Measurements from ENCODE around the gene GUCA2A.

Gene GUCA2A

DNA sequence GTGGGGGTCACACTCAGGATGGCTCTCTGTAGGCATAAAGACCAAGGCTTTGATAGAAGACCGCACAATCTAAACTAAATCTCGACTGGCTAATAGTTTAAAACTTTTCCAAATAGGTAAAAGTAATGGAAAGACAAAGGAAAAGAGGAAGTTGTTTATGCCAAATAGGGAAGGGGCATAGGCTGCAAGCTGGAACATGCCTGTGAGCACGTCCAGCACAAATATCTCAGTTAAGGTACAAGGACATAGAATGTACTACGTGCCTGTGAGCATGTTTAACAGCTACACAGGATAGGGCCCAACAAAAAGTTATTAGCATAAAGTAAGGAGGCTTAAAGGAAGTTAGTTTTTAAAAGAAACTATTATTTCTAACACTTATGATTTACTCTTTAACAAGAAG is 27.6 kb upstream of the GUCA2A start:
- TF ChIP-seq, protein P1, sequence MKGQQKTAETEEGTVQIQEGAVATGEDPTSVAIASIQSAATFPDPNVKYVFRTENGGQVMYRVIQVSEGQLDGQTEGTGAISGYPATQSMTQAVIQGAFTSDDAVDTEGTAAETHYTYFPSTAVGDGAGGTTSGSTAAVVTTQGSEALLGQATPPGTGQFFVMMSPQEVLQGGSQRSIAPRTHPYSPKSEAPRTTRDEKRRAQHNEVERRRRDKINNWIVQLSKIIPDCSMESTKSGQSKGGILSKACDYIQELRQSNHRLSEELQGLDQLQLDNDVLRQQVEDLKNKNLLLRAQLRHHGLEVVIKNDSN (IDR thresholded peaks at IDR 0.05) = no peak
- TF ChIP-seq EP300 (IDR thresholded peaks at IDR 0.05; ENCODE audit: borderline replicate concordance) (no peak), FOXM1 (IDR thresholded peaks at IDR 0.05; ENCODE audit: borderline replicate concordance, low read depth) (no peak), RAD21 (IDR thresholded peaks at IDR 0.05; ENCODE audit: low read depth) (no peak), ZBTB7A (IDR thresholded peaks at IDR 0.05; ENCODE audit: low read depth) (no peak), TAF1 (IDR thresholded peaks at IDR 0.05; ENCODE audit: low read depth) (no peak), TEAD4 (IDR thresholded peaks at IDR 0.05) (no peak), CREB1 (IDR thresholded peaks at IDR 0.05; ENCODE audit: low read depth) (no peak), EGR1 (IDR thresholded peaks at IDR 0.05) (no peak), TCF12 (IDR thresholded peaks at IDR 0.05; ENCODE audit: low read depth) (no peak), CEBPB (IDR thresholded peaks at IDR 0.05) (no peak), YY1 (IDR thresholded peaks at IDR 0.05; ENCODE audit: low read depth) (no peak)
- TF ChIP-seq, protein P2, sequence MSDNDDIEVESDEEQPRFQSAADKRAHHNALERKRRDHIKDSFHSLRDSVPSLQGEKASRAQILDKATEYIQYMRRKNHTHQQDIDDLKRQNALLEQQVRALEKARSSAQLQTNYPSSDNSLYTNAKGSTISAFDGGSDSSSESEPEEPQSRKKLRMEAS (IDR thresholded peaks at IDR 0.05) = no peak
- TF ChIP-seq, protein P3, sequence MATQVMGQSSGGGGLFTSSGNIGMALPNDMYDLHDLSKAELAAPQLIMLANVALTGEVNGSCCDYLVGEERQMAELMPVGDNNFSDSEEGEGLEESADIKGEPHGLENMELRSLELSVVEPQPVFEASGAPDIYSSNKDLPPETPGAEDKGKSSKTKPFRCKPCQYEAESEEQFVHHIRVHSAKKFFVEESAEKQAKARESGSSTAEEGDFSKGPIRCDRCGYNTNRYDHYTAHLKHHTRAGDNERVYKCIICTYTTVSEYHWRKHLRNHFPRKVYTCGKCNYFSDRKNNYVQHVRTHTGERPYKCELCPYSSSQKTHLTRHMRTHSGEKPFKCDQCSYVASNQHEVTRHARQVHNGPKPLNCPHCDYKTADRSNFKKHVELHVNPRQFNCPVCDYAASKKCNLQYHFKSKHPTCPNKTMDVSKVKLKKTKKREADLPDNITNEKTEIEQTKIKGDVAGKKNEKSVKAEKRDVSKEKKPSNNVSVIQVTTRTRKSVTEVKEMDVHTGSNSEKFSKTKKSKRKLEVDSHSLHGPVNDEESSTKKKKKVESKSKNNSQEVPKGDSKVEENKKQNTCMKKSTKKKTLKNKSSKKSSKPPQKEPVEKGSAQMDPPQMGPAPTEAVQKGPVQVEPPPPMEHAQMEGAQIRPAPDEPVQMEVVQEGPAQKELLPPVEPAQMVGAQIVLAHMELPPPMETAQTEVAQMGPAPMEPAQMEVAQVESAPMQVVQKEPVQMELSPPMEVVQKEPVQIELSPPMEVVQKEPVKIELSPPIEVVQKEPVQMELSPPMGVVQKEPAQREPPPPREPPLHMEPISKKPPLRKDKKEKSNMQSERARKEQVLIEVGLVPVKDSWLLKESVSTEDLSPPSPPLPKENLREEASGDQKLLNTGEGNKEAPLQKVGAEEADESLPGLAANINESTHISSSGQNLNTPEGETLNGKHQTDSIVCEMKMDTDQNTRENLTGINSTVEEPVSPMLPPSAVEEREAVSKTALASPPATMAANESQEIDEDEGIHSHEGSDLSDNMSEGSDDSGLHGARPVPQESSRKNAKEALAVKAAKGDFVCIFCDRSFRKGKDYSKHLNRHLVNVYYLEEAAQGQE (IDR thresholded peaks at IDR 0.05; ENCODE audit: low read depth) = no peak

DNA sequence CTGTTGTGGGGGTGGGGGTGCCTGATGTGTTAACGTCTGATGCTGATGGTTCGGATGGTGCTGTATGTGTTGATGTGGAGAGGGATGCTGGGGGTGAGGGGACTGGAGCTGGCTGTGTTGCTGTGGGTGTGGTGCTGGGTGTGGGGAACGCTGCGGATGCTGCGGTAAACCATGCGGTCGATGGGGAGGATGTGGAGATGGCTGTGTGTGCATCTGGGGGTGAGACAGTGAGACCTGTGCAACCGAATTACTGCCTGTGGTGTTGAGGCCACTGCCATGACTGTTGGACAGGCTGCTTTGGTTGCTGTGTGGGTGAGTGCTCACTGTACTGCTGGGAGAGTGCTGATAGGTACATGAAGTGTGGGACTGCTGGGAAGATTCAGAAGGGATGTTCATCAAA is 26.8 kb upstream of the GUCA2A start:
- TF ChIP-seq CREB1 (IDR thresholded peaks at IDR 0.05; ENCODE audit: low read depth) (no peak), TCF12 (IDR thresholded peaks at IDR 0.05; ENCODE audit: low read depth) (no peak), NFIC (IDR thresholded peaks at IDR 0.05) (no peak), ZBTB7A (IDR thresholded peaks at IDR 0.05; ENCODE audit: low read depth) (no peak), YY1 (IDR thresholded peaks at IDR 0.05; ENCODE audit: low read depth) (no peak), EP300 (IDR thresholded peaks at IDR 0.05; ENCODE audit: borderline replicate concordance) (no peak), CEBPB (IDR thresholded peaks at IDR 0.05) (no peak), EGR1 (IDR thresholded peaks at IDR 0.05) (no peak), TEAD4 (IDR thresholded peaks at IDR 0.05) (no peak), TAF1 (IDR thresholded peaks at IDR 0.05; ENCODE audit: low read depth) (no peak), RAD21 (IDR thresholded peaks at IDR 0.05; ENCODE audit: low read depth) (no peak), FOXM1 (IDR thresholded peaks at IDR 0.05; ENCODE audit: borderline replicate concordance, low read depth) (no peak)
- TF ChIP-seq, protein P3 (IDR thresholded peaks at IDR 0.05; ENCODE audit: low read depth) = no peak
- TF ChIP-seq, protein P1 (IDR thresholded peaks at IDR 0.05) = no peak
- TF ChIP-seq, protein P2 (IDR thresholded peaks at IDR 0.05) = no peak

DNA sequence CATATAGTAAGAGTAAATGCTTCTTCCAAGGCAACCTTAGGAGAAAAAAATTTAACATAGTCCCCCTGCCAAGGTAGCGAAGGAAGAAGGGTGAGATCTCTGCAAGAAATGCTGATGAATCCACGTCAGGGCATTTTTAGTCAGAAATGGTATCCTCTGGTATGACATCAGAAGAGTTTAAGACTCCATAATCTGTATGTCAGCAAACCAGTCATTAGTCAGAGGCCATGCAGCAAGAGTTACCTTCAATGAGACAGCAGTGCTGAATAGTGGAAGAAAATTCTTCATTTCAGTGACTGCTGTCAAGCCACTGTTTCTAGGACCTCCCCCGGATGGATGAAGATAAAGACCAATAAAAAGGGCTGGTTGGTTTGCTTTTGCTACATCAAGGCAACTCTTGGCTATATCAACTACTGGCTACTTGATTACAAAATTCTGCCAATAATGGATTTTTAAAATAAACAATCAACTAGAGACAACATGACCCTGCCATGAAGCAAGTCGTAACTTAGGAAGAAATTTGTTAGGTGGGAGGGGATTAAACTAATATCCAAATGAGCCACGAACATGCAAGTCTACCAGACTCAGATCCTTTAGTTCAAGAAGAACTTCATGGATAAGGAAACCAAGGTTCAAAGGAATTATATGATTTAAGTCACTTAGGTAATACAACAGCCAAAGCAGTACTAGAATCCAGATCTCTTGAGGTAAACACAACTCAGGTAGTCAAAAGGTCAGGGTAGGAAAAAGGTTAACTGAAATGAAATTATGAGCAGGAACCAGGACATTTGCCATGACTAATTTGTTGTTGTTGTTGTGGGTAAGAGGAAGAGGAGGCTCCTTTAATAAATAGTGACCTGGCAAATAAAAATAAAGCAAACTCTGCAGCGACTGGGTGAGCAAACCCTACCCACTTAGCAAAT is 25.6 kb upstream of the GUCA2A start:
- TF ChIP-seq TEAD4 (IDR thresholded peaks at IDR 0.05) (no peak), EGR1 (IDR thresholded peaks at IDR 0.05) (no peak), TCF12 (IDR thresholded peaks at IDR 0.05; ENCODE audit: low read depth) (no peak), NFIC (IDR thresholded peaks at IDR 0.05) (no peak), TAF1 (IDR thresholded peaks at IDR 0.05; ENCODE audit: low read depth) (no peak), CREB1 (IDR thresholded peaks at IDR 0.05; ENCODE audit: low read depth) (no peak), FOXM1 (IDR thresholded peaks at IDR 0.05; ENCODE audit: borderline replicate concordance, low read depth) (no peak), EP300 (IDR thresholded peaks at IDR 0.05; ENCODE audit: borderline replicate concordance) (no peak), RAD21 (IDR thresholded peaks at IDR 0.05; ENCODE audit: low read depth) (no peak), CEBPB (IDR thresholded peaks at IDR 0.05) (no peak), YY1 (IDR thresholded peaks at IDR 0.05; ENCODE audit: low read depth) (no peak), ZBTB7A (IDR thresholded peaks at IDR 0.05; ENCODE audit: low read depth) (no peak)
- TF ChIP-seq, protein P1 (IDR thresholded peaks at IDR 0.05) = no peak
- TF ChIP-seq, protein P2 (IDR thresholded peaks at IDR 0.05) = no peak
- TF ChIP-seq, protein P3 (IDR thresholded peaks at IDR 0.05; ENCODE audit: low read depth) = no peak
